Activated gamma-delta T cell treated with Interleukin-2 at 50 U/mL for 16 hours (primary cell): ENCODE measurements around the gene RACGAP1.

Experiments
- DNase-seq: peaks from one replicate; pipeline ENCODE4 v3.0.0-alpha.2; 2020

RACGAP1 gene

DNA sequence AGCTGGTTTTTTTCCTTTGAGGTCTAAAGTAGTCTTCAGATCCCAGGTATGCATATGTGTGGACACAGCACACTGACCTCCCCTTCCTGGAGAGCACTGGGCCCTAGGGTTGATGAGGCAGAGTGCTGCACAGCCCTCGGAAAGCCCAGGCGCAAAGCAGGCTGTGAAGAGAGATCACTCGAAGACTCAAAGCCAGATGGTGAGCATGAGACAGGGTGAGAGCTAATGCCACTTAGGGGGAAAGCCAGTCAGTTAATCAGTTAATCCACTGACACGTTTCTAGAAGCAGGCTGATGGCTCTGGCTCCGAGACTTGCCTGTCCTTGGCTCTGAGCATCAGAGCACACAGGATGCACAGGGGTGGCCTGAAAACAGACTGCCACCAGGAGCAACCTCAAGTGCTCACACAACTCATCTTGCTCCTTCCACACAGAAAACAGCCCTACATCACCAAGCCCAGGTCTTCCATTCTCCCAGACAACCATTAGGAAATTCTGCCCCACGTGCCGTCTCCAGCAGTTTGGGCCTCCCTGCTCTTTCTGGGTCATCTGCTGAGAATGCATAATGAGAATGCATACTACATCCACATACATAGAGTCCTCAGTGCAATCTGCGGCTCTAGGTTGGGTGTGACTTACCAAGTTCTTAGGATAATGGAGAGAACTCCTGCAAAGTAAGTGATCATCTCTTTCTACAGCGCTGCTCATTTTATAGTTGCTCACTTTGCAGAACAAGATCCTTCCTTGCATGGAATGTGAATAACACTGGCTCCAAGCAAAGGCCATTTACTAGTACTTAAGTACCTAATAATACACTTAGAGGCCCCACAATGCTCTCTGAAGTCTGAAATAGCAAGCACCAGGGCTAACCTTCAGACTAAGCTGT is 40.6 kb downstream of the RACGAP1 start:
- no peak for DNase-seq

GRCh38 chr12:49983892-49984291 is 41.4 kb downstream of the RACGAP1 start:
- DNase-seq: no peak

DNA sequence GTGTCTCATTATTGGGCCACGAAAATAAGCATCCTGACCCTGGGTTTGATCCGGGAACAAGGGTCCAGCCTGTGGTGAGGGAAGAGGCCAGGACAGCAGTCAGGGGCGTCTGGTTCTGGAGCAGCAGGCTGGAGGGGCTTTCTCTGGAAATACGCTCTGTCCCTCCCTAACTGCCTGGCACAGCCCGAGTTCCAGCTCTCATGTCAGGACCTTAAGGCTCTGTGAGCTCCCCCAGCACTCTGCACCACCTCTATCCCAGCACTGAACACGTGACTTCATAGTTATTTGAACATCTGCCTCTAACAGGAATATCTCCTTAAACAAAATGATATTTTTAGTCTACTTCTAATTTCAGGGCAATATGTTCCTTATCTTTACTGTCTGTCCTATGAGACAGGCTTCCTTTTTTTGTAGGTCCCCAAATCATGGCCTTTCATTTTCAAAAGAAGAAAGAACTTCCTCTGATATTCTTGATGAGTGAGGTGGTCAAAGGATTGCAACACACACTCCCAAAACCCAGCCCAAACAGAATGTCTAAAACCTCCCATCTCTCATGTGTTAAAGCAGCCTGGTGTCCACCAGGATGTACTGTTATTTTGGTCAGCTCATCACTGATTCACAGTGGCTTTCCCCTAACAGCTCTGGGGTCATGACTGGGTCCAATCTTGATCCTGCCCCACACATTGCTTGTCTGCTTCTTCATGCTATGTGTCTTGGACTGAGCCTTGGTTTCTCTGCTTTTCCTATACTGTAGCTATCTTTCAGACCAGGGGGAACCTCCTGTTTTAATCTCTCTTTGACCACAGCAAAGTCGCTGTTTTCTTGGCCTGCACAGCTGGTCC is 42.8 kb downstream of the RACGAP1 start:
- no peak for DNase-seq

DNA sequence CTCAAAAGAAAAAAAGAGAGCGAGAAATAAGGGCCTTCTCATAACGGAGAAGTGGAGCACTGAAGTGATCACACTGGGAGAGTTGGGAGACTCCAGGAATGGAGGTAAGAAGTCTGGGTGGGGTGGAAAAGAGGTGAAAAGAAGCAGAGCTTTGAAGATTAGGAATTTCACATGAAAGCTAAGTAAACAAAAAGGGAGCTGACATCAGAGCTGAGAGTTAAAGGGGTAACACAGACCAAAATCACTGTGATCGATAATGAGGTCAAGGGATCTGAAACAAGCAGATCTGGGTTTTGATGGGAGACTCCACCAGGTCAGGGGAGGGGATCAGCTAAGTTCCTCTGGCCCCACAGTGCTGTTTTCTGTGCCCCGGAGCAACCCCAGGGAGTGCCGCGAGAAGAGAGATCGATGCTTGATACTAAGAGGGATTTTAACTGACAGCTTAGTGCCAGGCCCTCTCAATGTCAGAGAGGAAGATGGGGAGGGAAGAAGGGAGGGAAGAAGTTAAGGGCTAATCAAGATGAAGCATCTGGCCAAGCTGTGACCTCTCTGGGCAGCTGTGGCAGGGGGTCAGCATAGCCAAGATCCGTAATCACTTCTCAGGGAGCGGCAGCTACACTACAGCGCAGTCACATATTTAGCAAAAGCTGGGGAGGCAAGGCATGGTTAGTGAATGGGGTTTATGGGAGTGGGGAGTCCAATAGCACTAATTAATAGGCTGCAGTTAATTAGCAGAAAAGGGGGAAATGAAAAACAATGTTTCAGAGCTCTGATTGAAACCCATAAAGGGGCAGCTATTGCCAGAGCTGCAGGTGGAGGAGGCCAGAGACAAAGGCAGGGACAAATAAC is 44.6 kb downstream of the RACGAP1 start:
- no peak for DNase-seq

DNA sequence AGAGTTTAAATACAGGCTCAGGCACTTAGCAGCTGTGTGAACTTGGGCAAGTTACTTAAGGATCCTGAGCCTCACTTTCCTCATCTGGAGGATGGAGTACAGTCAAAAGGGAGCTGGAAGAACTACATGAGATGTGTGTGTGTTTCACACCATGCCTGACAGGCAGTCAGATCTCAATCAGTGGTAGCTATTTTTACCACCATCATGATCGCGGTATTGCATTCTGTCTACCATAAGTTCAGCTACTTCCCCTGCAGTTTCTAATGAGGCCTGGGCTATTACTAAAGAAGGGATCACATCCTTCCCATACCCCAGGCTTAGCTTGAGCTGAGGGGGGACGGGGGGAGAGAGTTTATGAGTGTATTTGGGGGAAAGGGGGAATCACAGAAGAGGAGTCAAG is 45.5 kb downstream of the RACGAP1 start:
- DNase-seq: no peak

DNA sequence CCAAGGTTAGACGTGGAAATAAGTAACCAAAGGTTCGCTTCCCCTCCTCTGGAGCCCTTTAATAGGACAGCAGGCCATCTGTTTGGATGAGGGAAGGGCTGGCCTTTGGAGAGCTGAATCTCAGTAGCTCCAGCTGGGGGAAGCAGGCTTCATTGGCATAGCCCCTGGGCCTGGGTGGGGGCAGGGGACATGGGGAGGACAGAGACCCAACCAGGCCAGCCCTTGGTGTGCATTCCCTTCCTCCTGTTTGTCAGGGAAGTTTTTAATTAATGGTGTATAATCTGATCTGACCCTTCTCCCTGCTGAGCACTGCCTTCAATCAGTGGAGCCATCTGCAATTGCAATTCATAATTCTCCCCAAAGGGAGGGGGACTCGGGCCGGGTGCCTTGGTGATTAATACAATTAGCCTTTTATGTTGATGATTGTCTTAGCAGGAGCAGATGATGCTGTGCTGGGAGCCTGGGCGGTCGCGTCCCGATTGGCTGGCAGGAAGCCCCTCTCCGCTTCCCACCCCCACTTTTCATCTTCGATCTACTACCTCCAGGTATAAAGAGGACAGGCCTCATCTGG is 46.2 kb downstream of the RACGAP1 start:
- no peak for DNase-seq

- no peak for DNase-seq
Observed at GRCh38 chr12:49978125-49978524, 47.2 kb downstream of the RACGAP1 start.

DNA sequence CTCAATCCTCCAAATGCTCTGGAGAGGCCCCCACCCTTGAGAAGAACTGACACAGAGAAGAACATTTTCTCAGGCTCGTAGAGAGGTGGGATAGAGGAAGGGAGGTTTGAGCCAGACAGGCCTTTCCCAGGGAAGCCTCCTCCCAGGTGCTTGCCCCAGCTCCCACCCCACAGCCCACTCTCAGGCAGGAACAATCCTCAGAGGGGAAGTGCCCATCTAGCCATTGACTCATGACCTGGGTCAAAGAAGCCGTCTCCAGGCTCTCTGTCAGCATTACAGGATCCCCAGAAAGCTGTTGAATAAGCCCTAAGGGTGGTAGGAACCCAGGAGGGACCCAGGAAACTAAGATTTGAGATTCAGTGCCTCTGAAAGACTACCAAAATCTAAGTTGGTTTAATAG is 48.7 kb downstream of the RACGAP1 start:
- DNase-seq: no peak

- DNase-seq: no peak
Observed at GRCh38 chr12:49975318-49975761, 50.0 kb downstream of the RACGAP1 start.

- DNase-seq: no peak
Observed at GRCh38 chr12:49974677-49975317, 50.5 kb downstream of the RACGAP1 start.

- DNase-seq: no peak
Observed at GRCh38 chr12:49974231-49974675, 51.0 kb downstream of the RACGAP1 start.

- DNase-seq: no peak
Observed at GRCh38 chr12:49973361-49973830, 51.9 kb downstream of the RACGAP1 start.

GRCh38 chr12:49972641-49973360 is 52.5 kb downstream of the RACGAP1 start, which contains the start of gene AQP6:
Gene AQP6, plus strand, starts transcription at chr12:49972947. Its CDS starts 227 bp downstream, at chr12:49973174.
- no peak for DNase-seq

- DNase-seq: no peak
Observed at GRCh38 chr12:49972129-49972528, 53.2 kb downstream of the RACGAP1 start.

DNA sequence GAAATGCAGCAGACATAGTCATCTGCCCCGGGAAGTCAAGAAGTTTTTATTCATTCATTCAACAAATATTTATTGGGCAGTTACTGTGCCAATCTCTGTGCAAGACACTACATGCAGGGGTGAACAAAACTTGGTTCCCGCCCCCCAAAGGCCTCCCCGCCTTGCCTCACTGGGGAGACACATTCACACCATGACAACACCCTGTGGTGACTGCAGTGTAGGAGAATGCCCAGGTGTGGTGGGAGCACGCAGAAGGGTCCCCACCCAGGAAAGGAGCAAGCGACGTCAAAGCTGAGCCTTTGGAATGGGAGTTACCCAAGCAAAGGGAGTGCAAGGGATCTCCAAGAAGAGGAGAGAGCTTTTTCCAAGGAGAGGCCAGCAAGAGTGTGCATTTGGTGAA is 54.2 kb downstream of the RACGAP1 start:
- no peak for DNase-seq

DNA sequence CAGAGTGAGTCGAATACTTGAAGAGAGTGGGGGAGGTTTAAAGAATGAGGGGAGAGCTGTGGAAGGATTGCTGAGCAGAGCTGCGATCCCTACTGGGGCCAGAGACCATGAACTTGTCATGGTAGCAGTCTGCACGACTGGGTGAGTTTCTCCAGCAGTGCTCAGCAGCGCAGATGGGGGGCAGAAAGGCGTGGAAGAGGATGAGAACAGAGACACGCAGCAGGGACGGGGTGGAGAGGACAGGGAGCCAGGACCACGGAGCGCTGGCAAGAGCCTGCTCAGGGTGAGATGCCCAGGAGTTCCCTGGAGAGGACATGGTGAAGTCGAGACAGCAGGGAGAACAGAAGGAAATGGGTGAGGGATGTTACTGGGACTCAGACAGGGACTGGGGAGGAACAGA is 54.6 kb downstream of the RACGAP1 start:
- no peak for DNase-seq

DNA sequence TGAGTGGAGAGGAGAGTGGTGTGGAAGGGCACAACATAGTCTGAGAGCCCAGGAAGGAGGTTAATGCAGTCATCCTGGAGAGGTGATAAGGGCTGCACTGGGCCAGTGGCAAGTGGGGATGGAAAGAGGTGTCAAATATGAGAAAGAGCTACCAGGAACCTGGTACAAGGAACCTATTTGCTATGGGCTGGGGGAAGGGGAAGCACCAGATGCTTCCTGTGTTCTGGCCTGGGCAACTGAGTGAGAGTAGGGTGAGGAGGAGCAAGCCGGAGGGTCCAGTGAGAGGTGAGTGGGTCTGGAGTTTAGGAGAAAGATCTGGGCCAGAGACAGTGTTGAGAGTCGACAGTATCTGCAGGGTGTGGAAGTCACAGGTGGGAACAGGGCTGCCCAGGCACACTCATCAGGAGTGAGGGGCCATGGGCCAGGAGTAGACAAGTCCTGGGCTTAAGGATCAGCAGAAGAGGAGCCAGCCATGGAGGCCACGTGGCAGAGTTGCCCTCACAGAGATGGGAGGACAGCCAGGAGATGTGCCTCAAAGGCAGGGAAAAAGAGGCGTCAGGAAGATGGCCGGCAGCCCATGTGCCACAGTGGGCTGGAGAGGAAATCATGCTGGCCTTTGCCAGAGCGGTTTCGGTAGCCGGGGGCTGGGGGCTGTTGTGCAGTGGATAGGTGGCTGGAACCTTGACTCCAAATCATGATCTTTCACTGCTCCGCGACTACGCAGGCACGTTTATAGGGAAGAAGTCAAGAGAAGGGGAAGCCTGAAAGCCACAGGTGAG is 55.5 kb downstream of the RACGAP1 start:
- no peak for DNase-seq

DNA sequence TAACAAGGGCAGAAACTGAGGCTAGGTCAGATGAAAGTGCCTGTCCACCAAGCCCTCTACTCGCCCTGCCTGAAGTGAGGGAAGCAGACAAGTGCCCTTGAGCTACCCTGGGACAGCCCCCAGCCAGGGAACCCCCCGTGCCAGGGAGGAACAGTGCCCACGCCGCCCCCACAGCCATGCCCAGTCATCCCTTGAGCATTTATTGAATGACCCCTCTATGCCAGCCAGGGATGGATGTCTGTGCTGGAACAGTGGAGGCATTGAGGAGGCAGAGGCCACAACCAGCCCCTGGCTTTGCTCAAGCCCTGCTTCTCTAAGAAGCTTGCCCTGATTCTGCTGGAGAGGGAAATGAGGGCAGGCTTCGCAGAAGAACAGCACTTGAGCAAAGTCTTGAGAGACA is 56.3 kb downstream of the RACGAP1 start:
- DNase-seq: no peak

DNA sequence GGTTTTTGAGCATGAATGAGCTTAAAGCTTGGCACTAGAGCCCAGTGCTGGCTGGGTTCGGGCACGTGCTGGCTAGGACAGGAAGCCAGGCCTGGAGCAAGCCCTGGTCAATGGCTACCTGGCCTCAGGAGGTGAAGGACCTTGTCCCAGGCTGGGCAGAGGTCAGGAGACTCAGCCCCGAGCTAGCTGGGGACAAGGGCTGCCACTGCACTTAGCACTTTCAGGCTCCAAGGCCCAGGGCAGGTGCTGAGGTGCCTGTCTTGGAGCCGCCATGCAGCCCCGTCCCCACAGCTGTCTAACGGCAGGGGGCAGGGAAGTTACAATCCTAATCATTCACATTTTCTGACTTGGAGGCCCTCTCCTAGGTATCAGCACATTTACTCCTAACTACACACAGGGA is 56.8 kb downstream of the RACGAP1 start:
- no peak for DNase-seq

GRCh38 chr12:49967777-49968250 is 57.5 kb downstream of the RACGAP1 start:
- DNase-seq: no peak
